ENCODE results near the gene AFF4. TPM values are rescaled to one million over a fixed set of nuclear protein-coding genes. Genes with fewer than 3 reads are reported as not detected.

The AFF4 gene
- total RNA-seq, 2 experiments from 2014 or later: 33.9 to 40.0 TPM

Other genes starting within 250 kb of the AFF4 start
- gene KIF3A, start 226.1 kb downstream of the AFF4 start, total RNA-seq: 1 to 10 TPM; 7.5 TPM
- 1 to 10 TPM; 5.5 to 6.2 TPM for gene CCNI2, start 216.2 kb downstream of the AFF4 start, total RNA-seq
- 10 to 100 TPM; 20.5 to 21.6 TPM for gene SEPTIN8, start 186.4 kb downstream of the AFF4 start, total RNA-seq
- not detected for gene SOWAHA, start 150.3 kb downstream of the AFF4 start, total RNA-seq
- under 1 TPM; 0.42 to 0.98 TPM for gene SHROOM1, start 133.0 kb downstream of the AFF4 start, total RNA-seq
- gene GDF9, start 97.2 kb downstream of the AFF4 start, total RNA-seq: under 1 TPM; 0.87 to 0.89 TPM
- gene UQCRQ, start 97.0 kb downstream of the AFF4 start, total RNA-seq: 100 to 1,000 TPM; 304 to 328 TPM
- gene LEAP2, start 90.0 kb downstream of the AFF4 start, total RNA-seq: 1 to 10 TPM; 3.2 to 3.8 TPM
- 10 to 100 TPM; 27.8 to 31.9 TPM for gene ZCCHC10, start 62.9 kb upstream of the AFF4 start, total RNA-seq
- 10 to 100 TPM; 89.5 to 95.4 TPM for gene HSPA4, start 88.4 kb upstream of the AFF4 start, total RNA-seq

Measured in activated CD4-positive, alpha-beta T cell treated with anti-CD3 and anti-CD28 coated beads, Interleukin-2, amount 10 ng/mL, durations not matched to agents 7 days and 5 days (primary cell).